Activated CD8-positive, alpha-beta T cell treated with anti-CD3 and anti-CD28 coated beads for 36 hours (primary cell): ENCODE data around the gene ATRNL1. TPM values are rescaled to one million over a fixed set of nuclear protein-coding genes. Genes with fewer than 3 reads are reported as not detected.
"Not testable (repeated sequence)": the region's sequence is repeated elsewhere in the genome, so short reads cannot be mapped to it uniquely, and the experiment has no call there.

Experiments
- ATAC-seq: fragments of 200-7000 bp; cut with Tn5 transposase; one replicate; pipeline ENCODE4 v1.10.0; 2021; ENCODE audit warnings: mild to moderate bottlenecking, moderate library complexity
- CTCF ChIA-PET: fragments of 350-600 bp; sonication (Branson Sonifier 250); formaldehyde crosslinking; loops from one replicate; lab custom pipeline; 2021; ENCODE audit warnings: antibody characterized with exemption; lab: Charles Lee
- POLR2A ChIA-PET: fragments of 350-600 bp; sonication (Branson Sonifier 250); formaldehyde crosslinking; loops from one replicate; lab custom pipeline; 2021; ENCODE audit warnings: antibody characterized with exemption; lab: Charles Lee
- DNase-seq: peaks from one replicate; pipeline ENCODE4 v3.0.0-alpha.2; 2020
- H3K27ac Mint-ChIP-seq: one replicate; pipeline ENCODE4 v1.8.0; 2021; ENCODE audit warnings: mild to moderate bottlenecking, mixed read lengths
- H3K27me3 Mint-ChIP-seq: one replicate; pipeline ENCODE4 v1.8.0; 2021; ENCODE audit warnings: mixed read lengths
- H3K36me3 Mint-ChIP-seq: one replicate; pipeline ENCODE4 v1.8.0; 2021; ENCODE audit warnings: low read depth, mixed read lengths
- H3K4me1 Mint-ChIP-seq: one replicate; pipeline ENCODE4 v1.8.0; 2021; ENCODE audit warnings: low read depth, mixed read lengths
- H3K4me3 Mint-ChIP-seq: one replicate; pipeline ENCODE4 v1.8.0; 2021; ENCODE audit warnings: mild to moderate bottlenecking, moderate library complexity, mixed read lengths
- H3K9me3 Mint-ChIP-seq: one replicate; pipeline ENCODE4 v1.8.0; 2021; ENCODE audit warnings: mixed read lengths
- CTCF ChIP-seq: fragments of 200-600 bp; IDR thresholded peaks from one replicate; pipeline ENCODE4 v1.8.0; 2022; ENCODE audit warnings: antibody characterized with exemption, mild to moderate bottlenecking
- intact Hi-C: fragments of 100-400 bp; cut with micrococcal nuclease; formaldehyde crosslinking; loops from one replicate; pipeline ENCODE4 v1.10.0; 2022
- total RNA-seq, 2 experiments: library from RNA; stranded (reverse); gene quantifications; one replicate each; pipeline ENCODE4 v1.2.3, GENCODE V29; 2021

Gene ATRNL1
- total RNA-seq, 2 experiments from 2014 or later, result not detected

GRCh38 chr10:115173915-115174443 is 80.8 kb downstream of the ATRNL1 start:
- CTCF ChIA-PET, result no interaction called here
- Mint-ChIP-seq H3K36me3 (no peaks in the 10 kb centered on the region), H3K4me1 (no peaks in the 10 kb centered on the region), H3K27me3 (peaks cover 7% of the 10 kb centered on the region), H3K4me3 (no peak overlapping the region), H3K27ac (no peak overlapping the region), H3K9me3 (no peaks in the 10 kb centered on the region)
- POLR2A ChIA-PET, result no interaction called here
- ATAC-seq, result no peak
- no peak for TF ChIP-seq CTCF
- intact Hi-C loops, result loop anchor here (10.0 kb wide), 1 partner anchor 241 kb away; no protein-coding TSS in a partner anchor
- DNase-seq, result no peak

- H3K27me3 Mint-ChIP-seq, DNase-seq, H3K36me3 Mint-ChIP-seq, ATAC-seq, H3K9me3 Mint-ChIP-seq, CTCF ChIA-PET, intact Hi-C loops, POLR2A ChIA-PET, H3K4me1 Mint-ChIP-seq, H3K27ac Mint-ChIP-seq: not testable (repeated sequence)
- peak overlapping the region; percentile 1 for H3K4me3 Mint-ChIP-seq
Observed at GRCh38 chr10:115207276-115207675, 114.1 kb downstream of the ATRNL1 start.

- ChIA-PET POLR2A (no interaction called here), CTCF (no interaction called here)
- H3K4me1 Mint-ChIP-seq, result peaks cover 2% of the 10 kb centered on the region
- intact Hi-C loops, result no loop called here
- H3K36me3 Mint-ChIP-seq, result no peaks in the 10 kb centered on the region
- H3K9me3 Mint-ChIP-seq, result no peaks in the 10 kb centered on the region
- ATAC-seq (no peak), DNase-seq (no peak)
- no peaks in the 10 kb centered on the region for H3K27me3 Mint-ChIP-seq
- no peak for TF ChIP-seq CTCF
- no peak overlapping the region for H3K27ac Mint-ChIP-seq
- no peak overlapping the region for H3K4me3 Mint-ChIP-seq
Observed at GRCh38 chr10:115209133-115209532, 116.0 kb downstream of the ATRNL1 start.

GRCh38 chr10:115214829-115215228 is 121.7 kb downstream of the ATRNL1 start:
- Mint-ChIP-seq H3K36me3 (no peaks in the 10 kb centered on the region), H3K4me3 (no peak overlapping the region), H3K27me3 (no peaks in the 10 kb centered on the region), H3K4me1 (no peaks in the 10 kb centered on the region), H3K9me3 (no peaks in the 10 kb centered on the region), H3K27ac (no peak overlapping the region)
- ATAC-seq (no peak), DNase-seq (no peak)
- no peak for TF ChIP-seq CTCF
- CTCF ChIA-PET, result no interaction called here
- POLR2A ChIA-PET, result no interaction called here
- intact Hi-C loops, result no loop called here

- ChIA-PET POLR2A (no interaction called here), CTCF (interaction anchor here (0.9 kb wide), 1 partner anchor 302 kb away, joined by 3 read pairs; no protein-coding TSS in a partner anchor)
- Mint-ChIP-seq H3K36me3 (no peaks in the 10 kb centered on the region), H3K4me3 (no peak overlapping the region), H3K27me3 (no peaks in the 10 kb centered on the region), H3K27ac (no peak overlapping the region), H3K4me1 (no peaks in the 10 kb centered on the region), H3K9me3 (no peaks in the 10 kb centered on the region)
- ATAC-seq, result no peak
- intact Hi-C loops, result no loop called here
- TF ChIP-seq CTCF, result no peak
- no peak for DNase-seq
Observed at GRCh38 chr10:115219203-115219602, 126.0 kb downstream of the ATRNL1 start.
